HG03439 (cell line): ENCODE results near the gene QRICH2.
"Not testable (repeated sequence)": the region's sequence is repeated elsewhere in the genome, so short reads cannot be mapped to it uniquely, and the experiment has no call there.

Experiments
- ATAC-seq: cut with Tn5 transposase; IDR thresholded peaks from one replicate; pipeline ENCODE4 v1.9.1; 2021; ENCODE audit warnings: mild to moderate bottlenecking, moderate library complexity; ENCODE audit not compliant: unreplicated experiment

Gene QRICH2

GRCh38 chr17:76278268-76278908 is 29.7 kb downstream of the QRICH2 start:
- ATAC-seq, result no peak

- ATAC-seq, result no peak
Observed at GRCh38 chr17:76277300-76278267, 30.5 kb downstream of the QRICH2 start.

- no peak for ATAC-seq
Observed at GRCh38 chr17:76276461-76277299, 31.4 kb downstream of the QRICH2 start.

- no peak for ATAC-seq
Observed at GRCh38 chr17:76276069-76276431, 32.0 kb downstream of the QRICH2 start.

- ATAC-seq, result no peak
Observed at GRCh38 chr17:76275382-76276068, 32.6 kb downstream of the QRICH2 start.

- no peak for ATAC-seq
Observed at GRCh38 chr17:76274112-76274956, 33.7 kb downstream of the QRICH2 start.

- ATAC-seq, result no peak
Observed at GRCh38 chr17:76273445-76274111, 34.5 kb downstream of the QRICH2 start.

- ATAC-seq, result peak; percentile 13
Observed at GRCh38 chr17:76272541-76273444, 35.3 kb downstream of the QRICH2 start.

GRCh38 chr17:76271669-76272540 is 36.2 kb downstream of the QRICH2 start:
- ATAC-seq, result peak; percentile 39

GRCh38 chr17:76270770-76271668 is 37.1 kb downstream of the QRICH2 start:
- ATAC-seq, result peak; percentile 0

- ATAC-seq, result no peak
Observed at GRCh38 chr17:76270127-76270592, 37.9 kb downstream of the QRICH2 start.

GRCh38 chr17:76268991-76269981 is 38.8 kb downstream of the QRICH2 start:
- ATAC-seq, result no peak

- ATAC-seq, result no peak
Observed at GRCh38 chr17:76268015-76268749, 39.9 kb downstream of the QRICH2 start.

GRCh38 chr17:76267581-76268001 is 40.5 kb downstream of the QRICH2 start:
- not testable (repeated sequence) for ATAC-seq
